Dermis blood vessel endothelial cell (primary cell): ENCODE results near the gene FYB1. TPM values are rescaled to one million over a fixed set of nuclear protein-coding genes. Genes with fewer than 3 reads are reported as not detected.

ENCODE experiments used
- DNase-seq: peaks from one replicate; pipeline ENCODE4 v3.0.0; 2010
- total RNA-seq: library from RNA; depleted of rRNA; stranded (reverse); fragments of >200 nt; gene quantifications from 2 replicates; pipeline ENCODE4 v1.2.3, GENCODE V29; 2014

The FYB1 gene
- total RNA-seq, 1 donor from 2014 or later = not detected

GRCh38 chr5:39158127-39158593 lies 61.2 kb downstream of the FYB1 start:
- peak; percentile 26 for DNase-seq

- no peak for DNase-seq
Measured at GRCh38 chr5:39157701-39158100, 61.7 kb downstream of the FYB1 start.

GRCh38 chr5:39156082-39156481 lies 63.3 kb downstream of the FYB1 start:
- no peak for DNase-seq

GRCh38 chr5:39151745-39152144 lies 67.6 kb downstream of the FYB1 start:
- no peak for DNase-seq

DNA sequence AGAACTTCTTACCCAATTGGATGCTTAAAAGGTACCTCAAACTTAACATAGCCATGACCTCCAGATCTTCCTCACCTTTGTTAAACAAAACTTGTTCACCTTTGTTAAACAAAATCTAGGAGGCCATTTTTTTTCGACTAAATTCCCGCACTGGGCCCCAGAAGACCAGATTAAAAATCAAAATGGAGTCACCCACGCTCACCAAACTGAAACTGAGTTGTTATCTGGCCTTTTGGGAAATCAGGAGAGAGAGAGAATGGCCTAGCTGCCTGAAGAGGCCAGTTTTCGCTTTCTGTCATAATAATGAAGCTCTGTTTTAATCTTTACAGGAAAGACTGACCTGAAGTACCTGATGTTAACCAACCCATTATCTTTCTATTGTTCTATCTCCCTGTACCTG lies 69.4 kb downstream of the FYB1 start:
- DNase-seq = no peak

DNA sequence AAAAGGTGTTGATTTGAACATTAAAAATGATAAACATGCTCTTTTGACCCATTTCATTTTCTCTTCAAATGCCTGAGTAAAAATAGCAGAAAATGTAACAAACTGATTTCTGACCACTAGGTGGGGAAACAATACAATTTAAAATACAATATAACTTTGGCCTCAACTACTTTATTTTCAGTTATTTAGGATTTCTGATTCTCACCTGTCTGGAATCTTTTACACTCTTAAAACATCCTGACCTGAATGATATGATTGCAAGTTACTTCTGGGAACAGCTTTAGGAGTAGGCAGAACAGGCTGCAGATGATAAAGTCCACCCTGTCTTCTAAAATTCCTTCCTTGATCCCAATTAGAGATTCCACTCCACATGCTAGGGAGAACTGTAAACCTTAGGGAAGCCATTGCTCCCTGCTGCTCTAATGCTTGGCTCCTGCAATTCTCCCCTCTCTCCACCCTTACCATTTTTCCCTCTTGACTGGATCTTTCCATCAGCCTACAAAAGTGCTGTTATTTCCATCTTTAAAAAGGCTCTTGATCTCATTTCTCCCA lies 70.3 kb downstream of the FYB1 start:
- DNase-seq = peak; percentile 55

DNA sequence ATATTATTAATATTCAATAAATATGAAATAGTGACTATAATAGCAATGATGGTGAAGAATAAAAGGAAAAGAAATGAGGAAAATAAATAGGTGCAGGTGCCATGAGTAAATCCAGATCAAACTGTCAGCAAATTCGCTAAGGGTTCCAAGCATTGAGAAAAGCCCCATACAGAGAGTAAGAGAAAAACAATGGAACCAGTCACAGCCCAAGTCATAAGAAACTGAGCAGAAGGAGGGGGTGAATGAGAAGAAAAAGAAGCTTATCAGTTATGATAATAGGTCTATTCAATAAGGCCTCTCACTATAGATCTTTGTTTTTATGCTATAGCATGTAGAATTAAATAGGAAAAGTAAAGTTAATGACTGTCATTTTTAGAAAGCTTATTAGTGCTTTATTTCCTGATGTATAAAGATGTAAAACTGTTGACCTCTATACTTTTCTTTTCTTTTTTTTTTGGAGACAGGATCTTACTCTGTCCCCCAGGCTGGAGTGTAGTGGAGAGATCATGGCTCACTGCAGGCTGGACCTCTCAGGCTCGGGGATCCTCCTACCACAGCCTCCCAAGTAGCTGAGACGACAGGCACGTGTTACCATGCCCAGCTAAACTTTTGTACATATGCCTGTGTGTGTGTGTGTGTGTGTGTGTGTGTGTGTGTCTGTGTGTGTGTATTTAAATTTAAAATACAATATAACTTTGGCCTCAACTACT lies 72.4 kb downstream of the FYB1 start:
- no peak for DNase-seq

- no peak for DNase-seq
Measured at GRCh38 chr5:39143151-39143860, 76.1 kb downstream of the FYB1 start.

- no peak for DNase-seq
Measured at GRCh38 chr5:39140558-39141168, 78.7 kb downstream of the FYB1 start.

- peak; percentile 63 for DNase-seq
Measured at GRCh38 chr5:39138892-39139291, 80.5 kb downstream of the FYB1 start.

DNA sequence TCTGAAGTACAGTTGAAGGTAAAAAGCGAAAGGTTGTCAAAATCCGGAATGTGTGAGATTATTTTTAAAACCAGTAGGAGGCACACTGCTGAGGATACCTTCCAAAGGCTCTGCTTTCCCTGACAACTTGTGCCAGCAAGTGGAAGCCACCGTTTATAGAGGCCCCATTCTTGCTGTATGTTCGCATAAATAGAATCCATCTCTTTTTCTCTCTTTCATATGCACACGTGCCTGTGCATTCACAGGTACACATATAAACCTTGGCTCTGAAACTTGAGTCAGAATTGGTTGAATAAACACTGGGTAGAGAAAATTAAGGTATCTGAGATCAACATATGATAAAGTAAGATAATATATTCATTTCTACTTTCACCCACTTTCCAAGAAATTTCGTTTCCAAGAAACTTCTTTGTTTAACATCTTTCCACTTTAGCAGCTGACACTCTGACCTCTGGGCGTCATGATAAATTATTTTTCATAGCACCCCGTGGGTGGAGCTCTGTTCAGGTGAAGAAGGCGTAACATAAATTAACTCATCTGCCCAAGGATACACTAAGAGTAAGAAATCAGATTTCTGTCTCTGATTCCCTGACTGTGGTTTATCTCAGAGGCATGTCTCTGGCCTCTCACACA lies 81.4 kb downstream of the FYB1 start:
- DNase-seq = no peak

- DNase-seq = no peak
Measured at GRCh38 chr5:39137391-39137790, 82.0 kb downstream of the FYB1 start.

DNA sequence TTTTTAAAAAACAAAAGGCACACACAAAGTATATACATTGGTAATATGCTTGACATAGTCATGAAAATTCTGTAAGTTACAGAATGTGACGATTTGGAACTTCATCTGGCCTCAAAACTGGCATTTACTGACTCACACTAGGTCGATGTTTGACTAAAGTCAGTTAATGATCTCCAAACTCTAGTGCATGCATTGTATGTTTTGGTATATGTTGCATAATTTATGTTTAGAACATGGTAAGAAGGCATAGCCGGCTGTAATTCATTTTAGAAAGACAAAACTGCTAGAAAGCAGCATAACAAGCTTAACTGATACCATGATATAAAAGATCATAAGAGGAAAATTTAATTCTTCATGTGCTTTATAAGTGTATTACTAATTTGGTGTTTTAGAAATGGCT lies 86.6 kb downstream of the FYB1 start:
- DNase-seq = no peak

DNA sequence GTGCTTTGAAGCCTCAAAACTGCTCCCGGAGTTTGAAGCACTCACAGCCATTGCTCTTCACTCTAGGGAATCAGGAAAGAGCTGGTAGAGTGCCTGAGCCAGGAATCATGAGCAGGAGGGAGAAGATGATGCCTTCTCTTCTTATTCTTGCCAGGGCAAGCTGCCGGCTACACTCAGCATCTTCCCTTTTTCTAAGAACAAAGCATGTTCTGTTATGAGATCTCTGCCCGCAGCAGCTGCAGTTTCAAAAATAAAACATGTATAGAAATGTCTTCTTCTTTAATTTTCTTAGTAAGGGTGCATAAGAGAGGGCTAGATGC lies 87.3 kb downstream of the FYB1 start:
- no peak for DNase-seq

- no peak for DNase-seq
Measured at GRCh38 chr5:39131210-39132127, 87.9 kb downstream of the FYB1 start.

DNA sequence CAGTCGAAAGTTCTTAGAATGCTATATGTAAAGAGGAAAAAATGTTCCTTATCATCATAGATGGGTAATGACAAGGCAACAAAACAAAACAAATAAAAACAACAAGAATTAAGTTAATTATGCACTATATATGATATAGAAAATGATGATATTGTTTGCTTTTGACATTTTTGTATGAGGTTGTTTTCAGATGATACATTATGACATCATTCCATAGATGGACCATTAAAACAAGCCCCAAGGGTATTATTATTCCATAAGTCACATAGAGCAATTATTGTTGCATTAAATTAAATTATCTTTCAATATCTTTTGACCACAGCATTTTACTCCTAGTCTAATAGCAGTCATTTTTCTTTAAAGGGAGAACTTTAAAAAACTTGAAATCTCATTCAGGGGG lies 88.6 kb downstream of the FYB1 start:
- DNase-seq = no peak

DNA sequence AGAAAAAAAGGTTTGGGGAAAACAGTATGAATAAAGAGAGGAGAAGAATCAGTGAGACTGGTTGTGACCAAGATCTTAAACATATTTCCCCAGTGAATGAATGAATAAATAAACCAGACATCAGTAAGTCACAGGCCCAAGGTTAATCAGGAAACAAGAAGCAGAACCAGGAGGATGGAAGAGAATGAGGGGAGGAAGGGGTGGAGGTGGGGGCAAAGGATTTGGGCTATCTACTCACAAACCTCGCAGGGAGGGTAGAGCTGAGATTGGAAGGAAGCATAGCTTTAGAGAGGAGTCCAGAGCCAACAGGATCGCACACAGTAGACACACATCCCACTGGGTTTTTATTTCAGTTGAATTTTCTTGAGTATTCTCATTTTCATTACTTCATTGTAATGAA lies 97.4 kb downstream of the FYB1 start:
- no peak for DNase-seq

GRCh38 chr5:39121315-39121714 lies 98.0 kb downstream of the FYB1 start:
- no peak for DNase-seq

DNA sequence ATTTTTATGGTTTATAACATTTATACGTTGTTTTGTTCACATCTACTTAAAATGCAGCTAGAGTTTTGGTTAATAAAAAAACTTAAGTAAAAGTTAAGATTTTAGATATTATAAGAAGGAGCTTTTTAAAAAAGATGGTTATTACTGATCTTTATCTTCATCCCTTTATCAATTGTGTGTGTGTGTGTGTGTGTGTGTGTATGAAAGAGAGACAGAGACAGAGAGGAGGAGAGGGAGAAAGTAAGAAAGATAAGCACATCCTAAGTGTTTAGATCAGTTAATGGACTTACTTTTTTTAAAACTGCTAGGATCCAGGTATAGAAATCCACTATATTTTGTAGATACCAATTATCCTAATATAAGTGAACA lies 99.3 kb downstream of the FYB1 start:
- DNase-seq = no peak

DNA sequence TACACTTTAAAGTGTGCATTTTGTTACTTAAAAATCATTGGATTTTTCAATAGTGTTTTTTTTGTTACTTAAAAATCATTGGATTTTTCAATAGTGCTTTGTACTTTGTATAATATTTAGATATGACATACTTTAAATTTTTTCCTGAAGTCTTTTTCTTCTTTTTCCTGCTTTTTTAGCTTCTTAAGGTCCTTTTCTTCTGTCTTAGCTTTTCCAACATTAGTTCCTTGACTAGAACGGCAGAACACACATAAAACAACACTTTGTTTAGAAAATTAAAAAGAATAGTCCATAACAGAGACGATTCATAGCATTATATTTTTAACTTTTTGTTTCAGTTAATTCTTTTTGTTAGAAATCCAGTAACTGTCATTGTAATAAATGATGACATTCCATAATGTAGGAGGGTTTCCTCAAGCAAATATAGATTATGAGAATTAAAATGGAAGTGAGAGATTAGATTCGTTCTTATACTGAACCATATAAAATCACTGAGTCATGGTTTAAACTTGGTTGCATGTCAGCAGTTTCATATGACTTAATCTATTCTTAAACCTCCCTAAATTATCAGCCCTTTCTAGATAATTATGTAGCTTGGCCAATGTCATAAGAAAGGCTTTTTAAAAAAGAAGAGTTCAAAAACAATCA lies 99.8 kb downstream of the FYB1 start:
- DNase-seq = no peak

DNA sequence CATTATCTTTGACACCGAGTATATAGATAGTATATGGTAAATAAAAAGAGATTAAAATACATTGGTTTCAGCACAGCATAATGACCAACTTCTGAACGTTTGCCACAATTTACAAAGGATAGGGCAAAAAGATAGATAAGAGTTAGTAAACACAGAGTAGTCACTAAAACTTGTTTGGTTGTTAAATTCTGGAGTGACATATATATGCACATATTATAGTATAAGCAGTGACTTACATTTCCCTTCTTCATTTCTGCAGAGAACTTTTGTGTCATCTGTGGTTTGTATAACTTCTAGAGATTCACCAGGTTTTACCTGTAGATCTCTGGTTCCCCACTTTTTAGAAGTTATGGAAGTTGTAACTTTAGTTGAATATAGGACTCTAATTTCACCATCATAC lies 100.7 kb downstream of the FYB1 start:
- DNase-seq = no peak

DNA sequence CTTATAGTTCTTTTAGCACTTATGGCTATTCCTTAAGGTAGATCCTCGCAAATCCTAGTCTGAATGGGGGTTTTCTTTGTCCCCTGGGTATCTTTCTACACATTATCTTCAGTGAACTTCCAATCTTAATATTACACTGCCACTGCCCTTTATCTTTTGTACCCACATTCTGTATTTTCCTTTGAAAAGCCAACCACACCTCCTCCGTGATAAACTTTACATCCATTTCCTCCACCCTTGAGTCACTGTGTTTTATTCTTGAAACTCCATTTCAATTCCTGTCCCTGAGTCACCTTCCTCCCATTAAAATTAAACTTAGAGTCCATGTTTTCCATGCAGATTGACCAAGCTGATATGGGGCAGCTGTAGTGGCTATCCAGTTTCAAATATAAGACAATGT lies 102.0 kb downstream of the FYB1 start:
- DNase-seq = peak; percentile 87
